SK-N-SH (cell line): ENCODE results near the gene SLX1A. TPM values are rescaled to one million over a fixed set of nuclear protein-coding genes. Genes with fewer than 3 reads are reported as not detected.
"Not testable (repeated sequence)": the region's sequence is repeated elsewhere in the genome, so short reads cannot be mapped to it uniquely, and the experiment has no call there.

Source experiments
- CTCF ChIA-PET: fragments of 300-600, 350-600 bp; formaldehyde crosslinking; extraction: SDS; loops from one replicate; lab custom pipeline; 2021; lab: Yijun Ruan, JAX
- POLR2A ChIA-PET: fragments of 350-600 bp; sonication (Branson Sonifier 250); formaldehyde crosslinking; extraction: SDS; loops from one replicate; lab custom pipeline; 2020; ENCODE audit warnings: antibody characterized with exemption, inconsistent platforms; lab: Yijun Ruan, JAX
- DNase-seq: peaks from one replicate; pipeline ENCODE4 v3.0.0; 2012
- H2AFZ ChIP-seq: fragments of 200-600 bp; sonication (generic); 2 replicates; pipeline ENCODE4 v1.8.1; 2016; ENCODE audit warnings: antibody characterized with exemption, mild to moderate bottlenecking, low read depth
- H3F3A ChIP-seq: fragments of 200-600 bp; sonication (generic); replicated peaks from 2 replicates; pipeline ENCODE3; 2016; ENCODE audit warnings: antibody characterized with exemption, mild to moderate bottlenecking; ENCODE audit not compliant: insufficient read depth
- H3K27ac ChIP-seq, 2 experiments: fragments of 200-500 bp in 1 of 2; fragments of 200-600 bp in 1 of 2; sonication (Bioruptor generic) in 1 of 2; sonication (generic), shearing (Covaris generic) in 1 of 2; 2 replicates each; pipeline versions ENCODE4 v1.5.1 to v1.6.1; 2014 to 2016; ENCODE audit warnings: low read depth in 2 of 2, inconsistent platforms in 1 of 2, low read length in 1 of 2, mild to moderate bottlenecking in 1 of 2, mixed read lengths in 1 of 2
- H3K27me3 ChIP-seq: fragments of 200-600 bp; sonication (generic), shearing (Covaris generic); 2 replicates; pipeline ENCODE4 v1.6.1; 2016; ENCODE audit warnings: mixed run types; ENCODE audit not compliant: insufficient read depth
- H3K36me3 ChIP-seq, 2 experiments: fragments of 200-500 bp in 1 of 2; fragments of 200-600 bp in 1 of 2; sonication (Bioruptor generic) in 1 of 2; sonication (generic) in 1 of 2; replicated peaks in 1 of 2; 2 replicates each; pipeline versions ENCODE3 to v1.5.1; 2014 to 2016; ENCODE audit warnings: low read length in 1 of 2, mild to moderate bottlenecking in 1 of 2; ENCODE audit not compliant: insufficient read depth in 2 of 2, control insufficient read depth in 1 of 2
- H3K4me1 ChIP-seq, 2 experiments: fragments of 200-500 bp in 1 of 2; fragments of 200-600 bp in 1 of 2; sonication (Bioruptor generic) in 1 of 2; sonication (generic), shearing (Covaris generic) in 1 of 2; 2 replicates each; pipeline versions ENCODE4 v1.5.1 to v1.6.1; 2014 to 2016; ENCODE audit warnings: low read depth in 1 of 2, low read length in 1 of 2, mixed run types in 1 of 2; ENCODE audit not compliant: insufficient read depth in 2 of 2, control insufficient read depth in 1 of 2
- H3K4me2 ChIP-seq: fragments of 200-600 bp; sonication (generic), shearing (Covaris generic); 2 replicates; pipeline ENCODE4 v1.6.1; 2017; ENCODE audit warnings: mixed run types
- H3K4me3 ChIP-seq, 2 experiments: fragments of 200-500 bp in 1 of 2; fragments of 200-600 bp in 1 of 2; sonication (Bioruptor generic) in 1 of 2; sonication (generic), shearing (Covaris generic) in 1 of 2; 2 replicates each; pipeline versions ENCODE4 v1.5.1 to v1.8.1; 2014 to 2016; ENCODE audit warnings: low read depth in 2 of 2, inconsistent platforms in 1 of 2, low read length in 1 of 2, mild to moderate bottlenecking in 1 of 2, mixed read lengths in 1 of 2, moderate library complexity in 1 of 2
- H3K79me2 ChIP-seq: fragments of 200-600 bp; sonication (generic); 2 replicates; pipeline ENCODE4 v1.8.1; 2017; ENCODE audit warnings: mild to moderate bottlenecking; ENCODE audit not compliant: insufficient read depth
- H3K9ac ChIP-seq: fragments of 200-600 bp; sonication (generic); 2 replicates; pipeline ENCODE4 v1.6.1; 2017; ENCODE audit warnings: mixed run types
- H3K9me2 ChIP-seq: fragments of 200-600 bp; sonication (generic); 2 replicates; pipeline ENCODE4 v1.6.1; 2017; ENCODE audit warnings: mixed run types
- H3K9me3 ChIP-seq: fragments of 200-600 bp; sonication (generic); 2 replicates; pipeline ENCODE4 v1.6.1; 2017; ENCODE audit warnings: mixed run types, mild to moderate bottlenecking, moderate library complexity
- H4K20me1 ChIP-seq: fragments of 200-600 bp; sonication (generic); 2 replicates; pipeline ENCODE4 v1.6.1; 2017; ENCODE audit warnings: mild to moderate bottlenecking, mixed run types; ENCODE audit not compliant: insufficient read depth
- ELF1 ChIP-seq: IDR thresholded peaks from 2 replicates; pipeline ENCODE4 v1.4.0; 2012
- NFIC ChIP-seq: IDR thresholded peaks from 2 replicates; pipeline ENCODE4 v1.4.0; 2012; ENCODE audit warnings: borderline replicate concordance
- POLR2AphosphoS5 ChIP-seq: IDR thresholded peaks from 2 replicates; pipeline ENCODE4 v1.6.1; 2012; ENCODE audit warnings: low read depth, low read length
- RAD21 ChIP-seq: IDR thresholded peaks from 2 replicates; pipeline ENCODE4 v1.6.1; 2012; ENCODE audit warnings: mild to moderate bottlenecking, low read length
- RCOR1 ChIP-seq: fragments of 150-350 bp; IDR thresholded peaks from 2 replicates; pipeline ENCODE4 v1.6.1; 2017; ENCODE audit warnings: antibody characterized with exemption, low read length
- REST ChIP-seq: IDR thresholded peaks from 2 replicates; pipeline ENCODE4 v1.6.1; 2012; ENCODE audit warnings: mild to moderate bottlenecking, low read depth, low read length, moderate library complexity
- SMC3 ChIP-seq: IDR thresholded peaks from 2 replicates; pipeline ENCODE4 v1.6.1; 2012; ENCODE audit warnings: low read depth, low read length, improper control_type of control experiment
- TEAD4 ChIP-seq: IDR thresholded peaks from 2 replicates; pipeline ENCODE4 v1.4.0; 2012; ENCODE audit warnings: mild to moderate bottlenecking, borderline replicate concordance; ENCODE audit not compliant: insufficient read depth
- WGBS: methylation state at CpG from one replicate; pipeline ENCODE4 v1.1.6; 2017; ENCODE audit warnings: low lambda C conversion rate; 5-methylcytosine and 5-hydroxymethylcytosine counted together
- polyA plus RNA-seq, 3 experiments: library from polyadenylated mRNA; depleted of rRNA; stranded (reverse); fragments of >200 nt; gene quantifications; 2 replicates each; pipeline ENCODE4 v1.2.3, GENCODE V29; 2012
- TF ChIP-seq, protein P1 (sequence below): fragments of 150-350 bp; IDR thresholded peaks from 2 replicates; pipeline ENCODE4 v1.6.1; 2016; ENCODE audit warnings: mild to moderate bottlenecking, low read depth, low read length
- TF ChIP-seq, protein P2 (sequence below): IDR thresholded peaks from 2 replicates; pipeline ENCODE4 v1.4.0; 2012; ENCODE audit warnings: low read depth

The SLX1A gene
- polyA plus RNA-seq, 1 of the 3 experiments (the other 2 are of a cell fraction), result 68.8 TPM

GRCh38 chr16:30170145-30170544 is 23.5 kb upstream of the SLX1A start:
- H3K36me3 ChIP-seq, H3K4me3 ChIP-seq, H3K9me3 ChIP-seq, H3K4me1 ChIP-seq, H3K27ac ChIP-seq, POLR2A ChIA-PET, DNase-seq, H2AFZ ChIP-seq, H3K79me2 ChIP-seq, H4K20me1 ChIP-seq, H3K27me3 ChIP-seq, H3F3A ChIP-seq, H3K9me2 ChIP-seq, CTCF ChIA-PET, H3K9ac ChIP-seq, H3K4me2 ChIP-seq: not testable (repeated sequence)
- 52% methylated on average over 7 of the region's 31 CpGs for WGBS

DNA sequence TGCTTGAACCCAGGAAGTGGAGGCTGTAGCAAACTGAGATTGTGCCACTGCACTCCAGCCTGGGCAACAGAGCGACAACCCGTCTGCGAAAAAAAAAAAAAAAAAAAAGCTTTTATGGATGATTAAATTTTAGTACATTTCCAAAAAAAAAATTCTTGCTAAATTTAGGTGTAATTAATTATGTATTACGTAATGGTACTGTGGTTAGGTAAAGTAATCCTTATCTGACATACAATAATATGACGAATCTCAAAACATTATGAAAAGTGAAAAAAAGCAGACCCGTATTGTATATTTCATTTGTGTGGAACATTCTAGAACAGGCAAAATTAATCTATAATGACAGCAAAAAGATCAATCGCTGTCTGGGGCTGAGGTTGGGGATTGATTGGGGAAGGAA is 20.6 kb upstream of the SLX1A start:
- TF ChIP-seq TEAD4 (no peak), NFIC (no peak), RCOR1 (no peak), REST (no peak), POLR2AphosphoS5 (no peak), SMC3 (no peak), ELF1 (no peak), RAD21 (no peak)
- TF ChIP-seq, protein P1, sequence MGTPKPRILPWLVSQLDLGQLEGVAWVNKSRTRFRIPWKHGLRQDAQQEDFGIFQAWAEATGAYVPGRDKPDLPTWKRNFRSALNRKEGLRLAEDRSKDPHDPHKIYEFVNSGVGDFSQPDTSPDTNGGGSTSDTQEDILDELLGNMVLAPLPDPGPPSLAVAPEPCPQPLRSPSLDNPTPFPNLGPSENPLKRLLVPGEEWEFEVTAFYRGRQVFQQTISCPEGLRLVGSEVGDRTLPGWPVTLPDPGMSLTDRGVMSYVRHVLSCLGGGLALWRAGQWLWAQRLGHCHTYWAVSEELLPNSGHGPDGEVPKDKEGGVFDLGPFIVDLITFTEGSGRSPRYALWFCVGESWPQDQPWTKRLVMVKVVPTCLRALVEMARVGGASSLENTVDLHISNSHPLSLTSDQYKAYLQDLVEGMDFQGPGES, result no peak
- TF ChIP-seq, protein P2, sequence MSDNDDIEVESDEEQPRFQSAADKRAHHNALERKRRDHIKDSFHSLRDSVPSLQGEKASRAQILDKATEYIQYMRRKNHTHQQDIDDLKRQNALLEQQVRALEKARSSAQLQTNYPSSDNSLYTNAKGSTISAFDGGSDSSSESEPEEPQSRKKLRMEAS, result no peak
- ChIA-PET POLR2A (no interaction called here), CTCF (no interaction called here)
- DNase-seq, result no peak
- H3K9me3 ChIP-seq, result no peaks in the 10 kb centered on the region
- no peaks in the 10 kb centered on the region for H3K27me3 ChIP-seq
- no peak overlapping the region for H3K4me3 ChIP-seq
- H3K27ac ChIP-seq, result no peak overlapping the region
- 72% methylated on average over 7 of the region's 7 CpGs for WGBS
- H2AFZ ChIP-seq, result no peak overlapping the region
- H3K4me1 ChIP-seq, result no peaks in the 10 kb centered on the region
- H3K79me2 ChIP-seq, result no peaks in the 10 kb centered on the region
- H3K36me3 ChIP-seq, result no peaks in the 10 kb centered on the region
- no peak overlapping the region for H3K4me2 ChIP-seq
- H3K9ac ChIP-seq, result no peak overlapping the region
- no peaks in the 10 kb centered on the region for H3K9me2 ChIP-seq
- no peaks in the 10 kb centered on the region for H3F3A ChIP-seq
- H4K20me1 ChIP-seq, result no peaks in the 10 kb centered on the region

DNA sequence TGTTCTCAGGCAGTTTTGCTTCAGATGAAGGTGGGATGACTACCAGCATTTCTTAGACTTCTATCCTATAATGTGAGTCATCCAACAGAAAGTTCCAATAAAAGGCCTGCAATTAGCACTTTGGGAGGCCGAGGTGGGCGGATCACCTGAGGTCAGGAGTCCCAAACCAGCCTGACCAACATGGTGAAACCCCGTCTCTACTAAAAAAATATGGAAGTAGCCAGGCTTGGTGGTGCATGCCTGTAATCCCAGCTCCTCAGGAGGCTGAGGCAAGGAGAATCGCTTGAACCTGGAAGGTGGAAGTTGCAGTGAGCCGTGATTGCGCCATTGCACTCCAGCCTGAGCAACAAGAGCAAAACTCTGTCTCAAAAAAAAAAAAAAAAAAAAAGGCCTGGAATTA is 16.8 kb upstream of the SLX1A start:
- H3K36me3 ChIP-seq, H2AFZ ChIP-seq, H3F3A ChIP-seq, H3K27ac ChIP-seq, H3K79me2 ChIP-seq, DNase-seq, H3K9me2 ChIP-seq, H3K9ac ChIP-seq, H3K4me2 ChIP-seq, H3K4me1 ChIP-seq, H3K27me3 ChIP-seq, H4K20me1 ChIP-seq, H3K9me3 ChIP-seq, CTCF ChIA-PET, H3K4me3 ChIP-seq: not testable (repeated sequence)
- WGBS, result 96% methylated on average over 6 of the region's 6 CpGs
- POLR2A ChIA-PET, result interaction anchor here (0.7 kb wide), 1 partner anchor 177 kb away, joined by 6 read pairs; no protein-coding TSS in a partner anchor
